Astrocyte (in vitro differentiated cells and primary cell): ENCODE results near the gene APOA1.

Experiments
- CTCF ChIP-seq: IDR thresholded peaks from 2 replicates; pipeline ENCODE4 v1.5.1; 2011; ENCODE audit warnings: low read depth, mild to moderate bottlenecking, inconsistent platforms, low read length, moderate library complexity; ENCODE audit not compliant: insufficient read depth
- EZH2 ChIP-seq: IDR thresholded peaks from 2 replicates; pipeline ENCODE4 v1.6.1; 2012; ENCODE audit warnings: mild to moderate bottlenecking, low read length, inconsistent platforms; ENCODE audit not compliant: insufficient read depth

DNA sequence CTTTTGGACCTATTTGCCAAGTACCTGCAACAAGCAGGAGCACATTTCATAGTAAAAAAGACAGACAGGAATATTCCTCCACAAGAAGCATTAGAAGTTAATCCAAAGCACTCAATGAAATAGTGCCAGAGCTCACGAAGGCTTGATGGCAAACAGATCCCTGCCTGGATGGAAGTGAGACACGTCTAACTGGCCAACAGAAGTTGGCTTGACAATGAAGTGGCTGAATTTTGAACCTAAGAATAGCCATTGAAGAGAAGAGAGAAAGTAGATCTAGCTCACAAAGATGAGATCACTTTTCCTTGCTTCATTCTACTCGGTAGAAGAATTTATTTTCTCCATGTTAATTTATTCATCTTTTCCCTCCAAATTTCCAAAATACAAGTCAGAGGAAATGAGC is 30.6 kb upstream of the APOA1 start:
- TF ChIP-seq CTCF (no peak), EZH2 (no peak)
